ENCODE data around the gene ETFA. TPM values are rescaled to one million over a fixed set of nuclear protein-coding genes. Genes with fewer than 3 reads are reported as not detected.

Gene ETFA
- total RNA-seq, 4 donors from 2014 or later = 62.7 to 88.4 (median 75.9) TPM

GRCh38 chr15:76221085-76221767 lies 90.0 kb downstream of the ETFA start:
- DNase-seq = no peak
- Histone ChIP-seq H3K9me3 (no peaks in the 10 kb centered on the region), H3K27ac (no peak overlapping the region), H3K4me3 (replicated peaks in 1 of 3) (no peak overlapping the region), H3K4me1 (peaks cover 11 to 12% of the 10 kb centered on the region in 2 donors), H3K27me3 (no peaks in the 10 kb centered on the region), H3K36me3 (peaks cover 0 to 8% of the 10 kb centered on the region in 2 donors)
- no peak for TF ChIP-seq POLR2A (IDR thresholded peaks at IDR 0.05)
- TF ChIP-seq, protein P1, sequence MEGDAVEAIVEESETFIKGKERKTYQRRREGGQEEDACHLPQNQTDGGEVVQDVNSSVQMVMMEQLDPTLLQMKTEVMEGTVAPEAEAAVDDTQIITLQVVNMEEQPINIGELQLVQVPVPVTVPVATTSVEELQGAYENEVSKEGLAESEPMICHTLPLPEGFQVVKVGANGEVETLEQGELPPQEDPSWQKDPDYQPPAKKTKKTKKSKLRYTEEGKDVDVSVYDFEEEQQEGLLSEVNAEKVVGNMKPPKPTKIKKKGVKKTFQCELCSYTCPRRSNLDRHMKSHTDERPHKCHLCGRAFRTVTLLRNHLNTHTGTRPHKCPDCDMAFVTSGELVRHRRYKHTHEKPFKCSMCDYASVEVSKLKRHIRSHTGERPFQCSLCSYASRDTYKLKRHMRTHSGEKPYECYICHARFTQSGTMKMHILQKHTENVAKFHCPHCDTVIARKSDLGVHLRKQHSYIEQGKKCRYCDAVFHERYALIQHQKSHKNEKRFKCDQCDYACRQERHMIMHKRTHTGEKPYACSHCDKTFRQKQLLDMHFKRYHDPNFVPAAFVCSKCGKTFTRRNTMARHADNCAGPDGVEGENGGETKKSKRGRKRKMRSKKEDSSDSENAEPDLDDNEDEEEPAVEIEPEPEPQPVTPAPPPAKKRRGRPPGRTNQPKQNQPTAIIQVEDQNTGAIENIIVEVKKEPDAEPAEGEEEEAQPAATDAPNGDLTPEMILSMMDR (IDR thresholded peaks at IDR 0.05) = no peak
- WGBS, 2 donors = 96 to 98% methylated on average over 1 of the region's 1 CpG
- intact Hi-C loops (cut with DNase I) = no loop called here

GRCh38 chr15:76217882-76218217 lies 93.4 kb downstream of the ETFA start:
- H3K27me3 ChIP-seq = no peaks in the 10 kb centered on the region
- TF ChIP-seq POLR2A (IDR thresholded peaks at IDR 0.05) = no peak
- TF ChIP-seq, protein P1 (IDR thresholded peaks at IDR 0.05) = no peak
- intact Hi-C loops (cut with DNase I) = no loop called here
- peaks cover 0 to 5% of the 10 kb centered on the region in 2 donors for H3K36me3 ChIP-seq
- H3K4me3 ChIP-seq (replicated peaks in 1 of 3) = no peak overlapping the region
- H3K9me3 ChIP-seq = no peaks in the 10 kb centered on the region
- 77 to 88% methylated on average over 5 of the region's 5 CpGs for WGBS, 2 donors
- H3K4me1 ChIP-seq = peaks cover 11 to 12% of the 10 kb centered on the region in 2 donors
- no peak for DNase-seq
- no peak overlapping the region for H3K27ac ChIP-seq

DNA sequence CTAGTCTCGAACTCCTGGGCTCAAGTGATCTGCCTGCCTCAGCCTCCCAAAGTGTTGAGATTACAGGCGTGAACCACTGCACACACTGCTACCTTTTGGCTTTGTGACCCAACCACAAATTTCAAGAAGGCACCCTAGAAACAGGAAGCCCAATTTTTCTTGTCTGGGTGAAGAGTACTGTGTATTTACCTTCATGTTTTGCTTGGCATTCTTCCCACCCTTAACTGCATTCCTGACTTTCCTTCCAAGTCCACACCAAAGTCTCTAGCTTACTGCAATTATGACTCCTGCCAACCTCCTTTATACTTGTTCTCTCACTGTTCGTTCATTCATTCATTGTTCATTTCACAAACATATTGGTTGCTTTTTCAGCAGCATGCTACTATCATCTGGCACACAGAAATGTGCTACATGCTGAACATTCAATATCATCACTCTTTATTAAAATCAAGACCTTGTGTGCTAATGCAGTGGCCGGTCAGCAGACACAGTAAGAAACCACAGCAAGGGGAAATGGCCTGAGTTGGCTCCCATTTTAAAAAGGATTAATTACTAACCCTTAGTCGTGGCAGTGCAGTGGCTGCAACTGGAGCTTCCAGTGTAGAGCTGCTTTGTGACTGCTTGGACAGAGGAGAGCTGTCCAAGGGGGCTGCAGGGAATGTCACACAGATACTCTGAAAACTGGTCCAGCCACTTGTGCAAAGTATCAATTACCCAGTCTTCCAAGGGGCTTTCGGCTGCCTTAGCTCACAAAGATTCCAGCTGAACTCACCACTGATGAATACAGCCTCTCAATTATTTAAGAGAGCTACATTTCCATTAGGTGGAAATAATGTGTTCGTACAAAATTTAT lies 94.0 kb downstream of the ETFA start:
- TF ChIP-seq, protein P1 (IDR thresholded peaks at IDR 0.05) = no peak
- TF ChIP-seq POLR2A (IDR thresholded peaks at IDR 0.05) = no peak
- no peak overlapping the region for H3K4me3 ChIP-seq (replicated peaks in 1 of 3)
- H3K27ac ChIP-seq = no peak overlapping the region
- no peaks in the 10 kb centered on the region for H3K27me3 ChIP-seq
- peaks cover 0 to 5% of the 10 kb centered on the region in 2 donors for H3K36me3 ChIP-seq
- DNase-seq = no peak
- 40 to 59% methylated on average over 7 of the region's 7 CpGs for WGBS, 2 donors
- no peaks in the 10 kb centered on the region for H3K9me3 ChIP-seq
- peaks cover 11 to 12% of the 10 kb centered on the region in 2 donors for H3K4me1 ChIP-seq
- intact Hi-C loops (cut with DNase I) = no loop called here

- DNase-seq = no peak
- 90 to 100% methylated on average over 1 of the region's 1 CpG for WGBS, 2 donors
- H3K36me3 ChIP-seq = peaks cover 5% of the 10 kb centered on the region in 2 donors
Observed at GRCh38 chr15:76215634-76216033, 95.6 kb downstream of the ETFA start.

More at GRCh38 chr15:76215634-76216033, 95.6 kb downstream of the ETFA start:
- Histone ChIP-seq H3K27ac (no peak overlapping the region), H3K27me3 (no peaks in the 10 kb centered on the region), H3K4me1 (peaks cover 11 to 12% of the 10 kb centered on the region in 2 donors), H3K4me3 (replicated peaks in 1 of 3) (no peak overlapping the region), H3K9me3 (no peaks in the 10 kb centered on the region)
- TF ChIP-seq POLR2A (IDR thresholded peaks at IDR 0.05) = no peak
- TF ChIP-seq, protein P1 (IDR thresholded peaks at IDR 0.05) = no peak
- intact Hi-C loops (cut with DNase I) = no loop called here

Data from thyroid gland (tissue), 4 donors.